DND-41 (cell line): ENCODE results near the gene FHOD3.

Experiments
- CTCF ChIP-seq: IDR thresholded peaks from 2 replicates; pipeline ENCODE4 v1.5.1; 2012; ENCODE audit warnings: borderline replicate concordance, low read length, moderate library complexity, mild to moderate bottlenecking; ENCODE audit not compliant: poor library complexity, severe bottlenecking; ENCODE audit errors: extremely low read depth
- EZH2 ChIP-seq: IDR thresholded peaks from 3 replicates; pipeline ENCODE4 v1.6.1; 2012; ENCODE audit warnings: borderline replicate concordance, low read depth, mild to moderate bottlenecking, moderate library complexity, low read length, inconsistent platforms; ENCODE audit not compliant: severe bottlenecking

- no peak for TF ChIP-seq CTCF
- no peak for TF ChIP-seq EZH2
Observed at GRCh38 chr18:36303211-36303844, 5.8 kb downstream of the FHOD3 start.
